A673 (cell line): ENCODE measurements around the gene OSBPL6. TPM values are rescaled to one million over a fixed set of nuclear protein-coding genes. Genes with fewer than 3 reads are reported as not detected.

Source experiments
- BruUV-seq: library from RNA; stranded (reverse); fragments of 400-500 nt; replicated peaks from 2 replicates; lab custom pipeline; 2021; lab: Mats Ljungman, UMichigan
- CTCF ChIA-PET: fragments of 300-600 bp; sonication (Branson Sonifier 250); formaldehyde crosslinking; loops from one replicate; lab custom pipeline; 2022; ENCODE audit warnings: antibody characterized with exemption; lab: Charles Lee
- POLR2A ChIA-PET: fragments of 300-600 bp; sonication (Branson Sonifier 250); formaldehyde crosslinking; loops from one replicate; lab custom pipeline; 2022; ENCODE audit warnings: antibody characterized with exemption; ENCODE audit not compliant: low non-redundant PET; lab: Charles Lee
- DNase-seq: peaks from one replicate; pipeline ENCODE4 v3.0.0-alpha.2; 2015; ENCODE audit warnings: low spot score
- H3K27ac ChIP-seq: fragments of 200-600 bp; sonication (generic); 2 replicates; pipeline ENCODE4 v1.5.1; 2016; ENCODE audit warnings: mixed run types, low read depth, mild to moderate bottlenecking, mixed read lengths, antibody characterized with exemption, low read length; ENCODE audit not compliant: poor library complexity, severe bottlenecking
- H3K27me3 ChIP-seq: fragments of 200-600 bp; sonication (generic); replicated peaks from 2 replicates; pipeline ENCODE4 v1.6.1; 2017; ENCODE audit warnings: mixed run types, low read depth, mild to moderate bottlenecking, mixed read lengths, antibody characterized with exemption, low read length; ENCODE audit not compliant: insufficient read depth, poor library complexity
- H3K36me3 ChIP-seq: fragments of 200-600 bp; sonication (generic); 2 replicates; pipeline ENCODE4 v1.6.1; 2016; ENCODE audit warnings: mixed run types, mild to moderate bottlenecking, mixed read lengths, antibody characterized with exemption, low read length; ENCODE audit not compliant: insufficient read depth, poor library complexity, severe bottlenecking
- H3K4me1 ChIP-seq: fragments of 200-600 bp; sonication (generic); 2 replicates; pipeline ENCODE4 v1.6.1; 2017; ENCODE audit warnings: mixed run types, mild to moderate bottlenecking, mixed read lengths, antibody characterized with exemption, low read length; ENCODE audit not compliant: insufficient read depth, poor library complexity, severe bottlenecking
- H3K4me3 ChIP-seq: fragments of 200-600 bp; sonication (generic); 2 replicates; pipeline ENCODE4 v1.5.1; 2016; ENCODE audit warnings: low read depth, mixed run types, mild to moderate bottlenecking, mixed read lengths, low read length; ENCODE audit not compliant: poor library complexity, severe bottlenecking
- H3K9me3 ChIP-seq: fragments of 200-600 bp; sonication (generic); 2 replicates; pipeline ENCODE4 v1.6.1; 2016; ENCODE audit warnings: mixed run types, low read depth, mild to moderate bottlenecking, mixed read lengths, antibody characterized with exemption, low read length; ENCODE audit not compliant: poor library complexity, severe bottlenecking
- CTCF ChIP-seq: fragments of 300-800, 200-600 bp; sonication (generic); conservative IDR thresholded peaks from 2 replicates; pipeline ENCODE4 v1.5.1; 2017; ENCODE audit warnings: low read depth, mild to moderate bottlenecking, antibody characterized with exemption, low read length, moderate library complexity, mixed read lengths
- EZH2 ChIP-seq: fragments of 200-600 bp; sonication (generic); IDR thresholded peaks from 2 replicates; pipeline ENCODE4 v1.6.1; 2017; ENCODE audit warnings: borderline replicate concordance, low read depth, mild to moderate bottlenecking, mixed read lengths, antibody characterized with exemption, low read length; ENCODE audit not compliant: poor library complexity, severe bottlenecking
- intact Hi-C: fragments of 100-400 bp; cut with micrococcal nuclease; formaldehyde crosslinking; loops from one replicate; pipeline ENCODE4 v1.10.0; 2022; ENCODE audit not compliant: unreplicated experiment
- total RNA-seq: library from RNA; stranded (reverse); gene quantifications from 2 replicates; pipeline ENCODE4 v1.2.3, GENCODE V29; 2021

The OSBPL6 gene
- total RNA-seq, 1 experiment from 2014 or later: 19.3 TPM

- intact Hi-C loops: no loop called here
- Histone ChIP-seq H3K27ac (no peak overlapping the region), H3K4me3 (no peak overlapping the region), H3K36me3 (no peaks in the 10 kb centered on the region), H3K9me3 (no peaks in the 10 kb centered on the region), H3K27me3 (no peaks in the 10 kb centered on the region), H3K4me1 (no peaks in the 10 kb centered on the region)
- DNase-seq: no peak
- ChIA-PET POLR2A (no interaction called here), CTCF (no interaction called here)
- TF ChIP-seq CTCF (no peak), EZH2 (no peak)
- BruUV-seq: no TSS peak
Observed at GRCh38 chr2:178315488-178315948, 121.2 kb downstream of the OSBPL6 start.

- BruUV-seq: no TSS peak
- no peak overlapping the region for H3K4me3 ChIP-seq
- H3K4me1 ChIP-seq: no peaks in the 10 kb centered on the region
- POLR2A ChIA-PET: no interaction called here
- no peaks in the 10 kb centered on the region for H3K9me3 ChIP-seq
- no peaks in the 10 kb centered on the region for H3K27me3 ChIP-seq
- CTCF ChIA-PET: no interaction called here
- intact Hi-C loops: no loop called here
- H3K36me3 ChIP-seq: no peaks in the 10 kb centered on the region
- DNase-seq: no peak
- no peak for TF ChIP-seq CTCF
- TF ChIP-seq EZH2: no peak
- no peak overlapping the region for H3K27ac ChIP-seq
Observed at GRCh38 chr2:178317811-178318210, 123.5 kb downstream of the OSBPL6 start.

GRCh38 chr2:178320011-178320585 is 125.8 kb downstream of the OSBPL6 start:
- TF ChIP-seq EZH2: no peak
- no peak for TF ChIP-seq CTCF
- POLR2A ChIA-PET: no interaction called here
- no TSS peak for BruUV-seq

More at GRCh38 chr2:178320011-178320585, 125.8 kb downstream of the OSBPL6 start:
- Histone ChIP-seq H3K36me3 (no peaks in the 10 kb centered on the region), H3K27me3 (no peaks in the 10 kb centered on the region), H3K27ac (no peak overlapping the region), H3K9me3 (no peaks in the 10 kb centered on the region), H3K4me1 (no peaks in the 10 kb centered on the region), H3K4me3 (no peak overlapping the region)
- intact Hi-C loops: no loop called here
- CTCF ChIA-PET: no interaction called here
- DNase-seq: no peak
